Stimulated activated CD8-positive, alpha-beta memory T cell treated with anti-CD3 and anti-CD28 coated beads, Interleukin-15, amount 100 ng/mL, for 4 hours (primary cell): Measurements from ENCODE around the gene ZNF653.
"Not testable (repeated sequence)": the region's sequence is repeated elsewhere in the genome, so short reads cannot be mapped to it uniquely, and the experiment has no call there.

ENCODE experiments used
- DNase-seq, 2 donors: peaks; one replicate each; pipeline ENCODE4 v3.0.0-alpha.2; 2020; ENCODE audit warnings: low read depth in 2 of 2

ZNF653 gene

DNA sequence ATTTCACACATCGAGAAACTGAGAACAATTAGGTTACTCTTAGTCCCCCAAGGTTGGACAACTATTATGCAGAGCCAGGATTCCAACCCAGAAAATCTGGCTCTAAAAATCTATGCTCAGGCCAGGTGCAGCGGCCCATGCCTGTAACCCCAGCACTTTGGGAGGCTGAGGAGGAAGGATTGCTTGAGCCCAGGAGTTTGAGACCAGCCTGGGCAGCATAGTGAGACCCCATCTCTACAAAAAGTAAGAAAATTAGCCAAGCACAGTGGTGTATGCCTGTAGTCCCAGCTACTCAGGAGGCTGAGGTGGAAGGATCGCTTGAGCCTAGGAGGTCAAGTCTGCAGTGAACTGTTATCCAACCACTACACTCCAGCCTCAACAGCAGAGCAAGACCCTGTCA is 72.1 kb downstream of the ZNF653 start:
- not testable (repeated sequence) for DNase-seq
